CD4-positive, CD25-positive, alpha-beta regulatory T cell (primary cell): ENCODE results near the gene INPP5B. TPM values are rescaled to one million over a fixed set of nuclear protein-coding genes. Genes with fewer than 3 reads are reported as not detected.

Experiments
- ATAC-seq, 2 donors: fragments of 150-1000 bp; cut with Tn5 transposase; one replicate each; pipeline ENCODE4 v1.10.0; 2021; ENCODE audit warnings: low read depth in 2 of 2, moderate number of reproducible peaks in 2 of 2, moderate library complexity in 1 of 2
- DNase-seq, 3 donors: peaks; one replicate each; pipeline versions ENCODE4 v3.0.0 to v3.0.0-alpha.2; 2012 to 2022; ENCODE audit warnings: mixed read lengths in 1 of 3
- H3K27ac ChIP-seq: one replicate; pipeline ENCODE4 v1.7.0; 2013; ENCODE audit warnings: mild to moderate bottlenecking, low read length; ENCODE audit not compliant: insufficient read depth, poor library complexity, severe bottlenecking
- H3K27me3 ChIP-seq: one replicate; pipeline ENCODE4 v1.7.0; 2013; ENCODE audit warnings: low read length; ENCODE audit not compliant: control insufficient read depth, insufficient read depth
- H3K36me3 ChIP-seq: one replicate; pipeline ENCODE4 v1.7.0; 2013; ENCODE audit warnings: mild to moderate bottlenecking, low read length, moderate library complexity; ENCODE audit not compliant: control insufficient read depth, insufficient read depth
- H3K4me1 ChIP-seq: 2 replicates; pipeline ENCODE4 v1.7.0; 2013; ENCODE audit warnings: mild to moderate bottlenecking, low read length; ENCODE audit not compliant: insufficient read depth, control insufficient read depth, poor library complexity, severe bottlenecking
- H3K4me3 ChIP-seq: one replicate; pipeline ENCODE4 v1.7.0; 2013; ENCODE audit warnings: low read depth, mild to moderate bottlenecking, low read length, moderate library complexity
- H3K9me3 ChIP-seq, 2 experiments: 1 replicate in 1 of 2; 2 replicates in 1 of 2; pipeline ENCODE4 v1.7.0; 2013; ENCODE audit warnings: low read length in 2 of 2, mild to moderate bottlenecking in 1 of 2, moderate library complexity in 1 of 2; ENCODE audit not compliant: control insufficient read depth in 2 of 2
- H3K27ac Mint-ChIP-seq, 3 donors: one replicate each; pipeline ENCODE4 v1.8.0; 2020 to 2022; ENCODE audit warnings: mild to moderate bottlenecking in 3 of 3, mixed read lengths in 3 of 3, moderate library complexity in 2 of 3
- H3K27me3 Mint-ChIP-seq: one replicate; pipeline ENCODE4 v1.8.0; 2022; ENCODE audit warnings: mild to moderate bottlenecking, mixed read lengths
- H3K36me3 Mint-ChIP-seq: one replicate; pipeline ENCODE4 v1.8.0; 2020; ENCODE audit warnings: mixed read lengths
- H3K4me1 Mint-ChIP-seq, 4 donors: one replicate each; pipeline ENCODE4 v1.8.0; 2020 to 2022; ENCODE audit warnings: mixed read lengths in 4 of 4, mild to moderate bottlenecking in 1 of 4
- H3K4me3 Mint-ChIP-seq, 4 donors: one replicate each; pipeline ENCODE4 v1.8.0; 2020 to 2022; ENCODE audit warnings: mild to moderate bottlenecking in 4 of 4, mixed read lengths in 4 of 4, moderate library complexity in 3 of 4
- H3K9me3 Mint-ChIP-seq, 7 donors: one replicate each; pipeline ENCODE4 v1.8.0; 2020 to 2022; ENCODE audit warnings: mixed read lengths in 7 of 7, mild to moderate bottlenecking in 3 of 7, moderate library complexity in 2 of 7
- polyA plus RNA-seq, 4 donors: library from polyadenylated mRNA; unstranded; fragments of 300-500 nt; fragmentation: Illumina TruSeq; gene quantifications; one replicate each; pipeline ENCODE4 v1.2.3, GENCODE V29; 2021
- total RNA-seq: library from RNA; stranded (reverse); gene quantifications from one replicate; pipeline ENCODE4 v1.2.3, GENCODE V29; 2022

The INPP5B gene
- total and polyA plus RNA-seq, 5 donors from 2014 or later = 15.4 to 23.8 (median 19.2) TPM

DNA sequence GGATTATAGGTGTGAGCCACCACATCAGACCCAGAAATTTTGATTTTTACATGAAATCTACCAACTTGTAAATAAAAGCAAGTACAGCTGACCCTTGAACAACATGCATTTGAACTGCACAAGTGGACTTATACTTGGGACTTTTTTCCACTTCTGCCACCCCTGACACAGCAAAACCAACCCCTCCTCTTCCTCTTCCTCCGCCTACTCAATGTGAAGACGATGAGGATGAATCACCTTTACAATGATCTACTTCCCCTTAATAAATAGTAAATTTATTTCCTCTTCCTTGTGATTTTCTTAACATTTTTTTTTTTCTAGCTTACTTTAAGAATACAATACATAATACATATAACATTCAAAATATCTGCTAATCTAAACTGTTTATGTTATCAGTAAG lies 121.3 kb downstream of the INPP5B start:
- no peak overlapping the region for H3K27ac ChIP-seq
- peak overlapping the region in 2 of 3 donors; percentile 5 to 51 for H3K27ac Mint-ChIP-seq
- ATAC-seq (no peak), DNase-seq (no peak)
- H3K4me1 ChIP-seq = no peaks in the 10 kb centered on the region
- peaks cover 35% of the 10 kb centered on the region for H3K36me3 Mint-ChIP-seq
- H3K4me1 Mint-ChIP-seq = peaks cover 0 to 11% (median 1%) of the 10 kb centered on the region in 4 donors
- peaks cover 54% of the 10 kb centered on the region for H3K36me3 ChIP-seq
- H3K9me3 Mint-ChIP-seq = no peaks in the 10 kb centered on the region
- no peaks in the 10 kb centered on the region for H3K27me3 Mint-ChIP-seq
- H3K27me3 ChIP-seq = no peaks in the 10 kb centered on the region
- H3K9me3 ChIP-seq = no peaks in the 10 kb centered on the region
- H3K4me3 ChIP-seq = no peak overlapping the region
- H3K4me3 Mint-ChIP-seq = no peak overlapping the region

DNA sequence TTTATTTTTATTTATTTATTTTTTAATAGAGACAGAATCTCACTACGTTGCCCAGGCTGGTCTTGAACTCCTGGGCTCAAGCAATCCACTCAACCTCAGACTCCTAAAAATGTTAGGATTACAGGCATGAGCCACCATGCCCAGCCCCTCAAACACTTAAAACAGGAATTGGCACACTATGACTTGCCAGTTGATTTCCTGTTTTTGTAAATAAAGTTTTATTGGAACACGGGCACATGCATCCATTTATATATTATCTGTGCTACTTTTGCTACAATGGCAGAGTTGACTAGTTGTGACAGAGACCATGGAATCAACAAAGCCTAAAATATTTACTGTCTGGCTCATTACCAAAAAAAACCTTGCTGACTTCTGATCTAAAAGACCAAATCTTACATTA lies 122.9 kb downstream of the INPP5B start:
- Mint-ChIP-seq H3K27ac (no peak overlapping the region), H3K36me3 (peaks cover 35% of the 10 kb centered on the region), H3K4me1 (peaks cover 0 to 11% (median 1%) of the 10 kb centered on the region in 4 donors), H3K9me3 (no peaks in the 10 kb centered on the region), H3K27me3 (no peaks in the 10 kb centered on the region), H3K4me3 (no peak overlapping the region)
- Histone ChIP-seq H3K4me1 (no peaks in the 10 kb centered on the region), H3K27me3 (no peaks in the 10 kb centered on the region), H3K27ac (no peak overlapping the region), H3K4me3 (no peak overlapping the region), H3K9me3 (no peaks in the 10 kb centered on the region), H3K36me3 (peaks cover 53% of the 10 kb centered on the region)
- DNase-seq (no peak), ATAC-seq (no peak)

- no peak overlapping the region for H3K27ac ChIP-seq
- Mint-ChIP-seq H3K27me3 (no peaks in the 10 kb centered on the region), H3K4me3 (no peak overlapping the region), H3K4me1 (peaks cover 0 to 11% (median 1%) of the 10 kb centered on the region in 4 donors), H3K27ac (no peak overlapping the region), H3K9me3 (no peaks in the 10 kb centered on the region), H3K36me3 (peaks cover 35% of the 10 kb centered on the region)
- no peak overlapping the region for H3K4me3 ChIP-seq
- H3K36me3 ChIP-seq = peaks cover 50% of the 10 kb centered on the region
- DNase-seq = no peak
- H3K9me3 ChIP-seq = no peaks in the 10 kb centered on the region
- no peaks in the 10 kb centered on the region for H3K27me3 ChIP-seq
- no peaks in the 10 kb centered on the region for H3K4me1 ChIP-seq
- ATAC-seq = no peak
These were observed 123.7 kb downstream of the INPP5B start for GRCh38 chr1:37822906-37823815.

GRCh38 chr1:37821481-37821880 lies 125.4 kb downstream of the INPP5B start:
- H3K36me3 ChIP-seq = peaks cover 64% of the 10 kb centered on the region
- no peaks in the 10 kb centered on the region for H3K9me3 ChIP-seq
- DNase-seq = no peak
- H3K4me1 ChIP-seq = no peaks in the 10 kb centered on the region
- no peak overlapping the region for H3K27ac Mint-ChIP-seq
- no peak overlapping the region for H3K27ac ChIP-seq
- no peaks in the 10 kb centered on the region for H3K27me3 ChIP-seq
- no peak for ATAC-seq
- H3K4me3 Mint-ChIP-seq = no peak overlapping the region
- H3K36me3 Mint-ChIP-seq = peaks cover 38% of the 10 kb centered on the region
- H3K27me3 Mint-ChIP-seq = no peaks in the 10 kb centered on the region
- H3K9me3 Mint-ChIP-seq = no peaks in the 10 kb centered on the region
- H3K4me1 Mint-ChIP-seq = peaks cover 0 to 5% (median 0%) of the 10 kb centered on the region in 4 donors
- no peak overlapping the region for H3K4me3 ChIP-seq

DNA sequence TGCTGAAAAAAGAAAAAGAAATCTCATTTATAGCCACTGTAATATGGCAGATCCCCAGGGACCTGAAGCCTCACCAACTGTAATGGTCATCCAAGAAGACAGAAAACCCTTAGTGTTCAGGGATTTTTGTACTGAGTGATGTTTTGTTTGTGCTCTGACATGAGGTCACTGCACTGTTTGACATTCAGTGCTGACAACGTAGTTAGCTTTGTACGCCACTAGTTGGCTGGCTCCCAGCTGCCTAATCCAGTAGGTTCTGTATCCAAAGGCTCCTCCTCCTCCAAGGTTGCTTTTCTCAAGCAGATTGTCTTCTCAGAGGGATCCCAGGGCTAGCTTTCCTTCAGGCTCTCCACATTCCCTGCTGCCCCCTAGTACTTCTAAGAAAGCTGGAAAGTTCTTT lies 129.4 kb downstream of the INPP5B start:
- Histone ChIP-seq H3K27me3 (no peaks in the 10 kb centered on the region), H3K9me3 (no peaks in the 10 kb centered on the region), H3K4me3 (no peak overlapping the region), H3K27ac (no peak overlapping the region), H3K36me3 (peaks cover 63% of the 10 kb centered on the region), H3K4me1 (no peaks in the 10 kb centered on the region)
- Mint-ChIP-seq H3K9me3 (no peaks in the 10 kb centered on the region), H3K36me3 (peaks cover 33% of the 10 kb centered on the region), H3K27ac (no peak overlapping the region), H3K4me1 (peaks cover 0 to 3% (median 1%) of the 10 kb centered on the region in 4 donors), H3K4me3 (no peak overlapping the region), H3K27me3 (no peaks in the 10 kb centered on the region)
- DNase-seq (no peak), ATAC-seq (no peak)

DNA sequence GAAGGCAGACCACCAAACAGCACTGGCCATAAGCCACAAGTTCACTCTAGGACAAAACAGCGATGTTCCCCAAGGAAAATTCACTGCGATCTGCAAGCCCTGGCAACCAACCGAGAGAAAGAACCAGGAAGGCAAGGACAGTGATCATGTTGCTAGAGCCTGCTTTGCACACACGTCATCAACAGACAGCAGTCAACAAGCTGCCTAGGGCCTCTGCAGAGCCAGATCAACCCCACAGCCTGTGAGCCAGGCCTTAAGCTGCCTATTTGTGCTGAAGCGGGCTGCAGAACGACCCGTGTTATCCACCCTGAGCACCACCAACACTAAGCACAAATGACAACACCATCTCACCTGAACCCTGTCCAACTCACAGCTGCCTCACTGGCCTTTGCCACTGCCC lies 132.6 kb downstream of the INPP5B start:
- ATAC-seq (no peak), DNase-seq (no peak)
- Mint-ChIP-seq H3K9me3 (no peaks in the 10 kb centered on the region), H3K4me1 (peaks cover 0 to 15% (median 7%) of the 10 kb centered on the region in 4 donors), H3K27me3 (no peaks in the 10 kb centered on the region), H3K36me3 (peaks cover 12% of the 10 kb centered on the region), H3K27ac (peak overlapping the region in 1 of 3 donors; percentile 35), H3K4me3 (no peak overlapping the region)
- H3K4me1 ChIP-seq = peaks cover 3% of the 10 kb centered on the region
- peaks cover 37% of the 10 kb centered on the region for H3K36me3 ChIP-seq
- H3K27ac ChIP-seq = no peak overlapping the region
- H3K4me3 ChIP-seq = no peak overlapping the region
- no peaks in the 10 kb centered on the region for H3K27me3 ChIP-seq
- H3K9me3 ChIP-seq = no peaks in the 10 kb centered on the region

- DNase-seq (no peak), ATAC-seq (no peak)
- H3K27ac ChIP-seq = no peak overlapping the region
- H3K27me3 Mint-ChIP-seq = no peaks in the 10 kb centered on the region
- no peaks in the 10 kb centered on the region for H3K9me3 ChIP-seq
- peaks cover 0 to 22% (median 10%) of the 10 kb centered on the region in 4 donors for H3K4me1 Mint-ChIP-seq
- H3K4me3 ChIP-seq = no peak overlapping the region
- H3K36me3 Mint-ChIP-seq = peaks cover 12% of the 10 kb centered on the region
- H3K27me3 ChIP-seq = no peaks in the 10 kb centered on the region
- no peaks in the 10 kb centered on the region for H3K9me3 Mint-ChIP-seq
- no peak overlapping the region for H3K4me3 Mint-ChIP-seq
- H3K36me3 ChIP-seq = peaks cover 32% of the 10 kb centered on the region
- peak overlapping the region in 1 of 3 donors; percentile 35 for H3K27ac Mint-ChIP-seq
- peaks cover 9% of the 10 kb centered on the region for H3K4me1 ChIP-seq
These were observed 133.2 kb downstream of the INPP5B start for GRCh38 chr1:37813529-37814145.
